OCI-LY7 (cell line): ENCODE data around the gene ARPC2.

Experiments
- CTCF ChIP-seq: fragments of 200-600 bp; sonication (generic); conservative IDR thresholded peaks from 2 replicates; pipeline ENCODE4 v1.5.1; 2014; ENCODE audit warnings: mild to moderate bottlenecking, antibody characterized with exemption, low read length, moderate library complexity, mixed read lengths
- EZH2phosphoT487 ChIP-seq: fragments of 200-600 bp; sonication (generic); IDR thresholded peaks from 2 replicates; pipeline ENCODE4 v1.6.1; 2018; ENCODE audit warnings: low read depth, borderline replicate concordance, mild to moderate bottlenecking, mixed run types, antibody characterized with exemption, low read length, moderate library complexity, mixed read lengths

GRCh38 chr2:218293715-218294429, 76.9 kb downstream of the ARPC2 start:
- TF ChIP-seq CTCF (no peak), EZH2phosphoT487 (no peak)
